HEK293T (cell line): ENCODE results near the gene SGF29.

Experiments used
- CTCF ChIA-PET: fragments of 350-600 bp; formaldehyde crosslinking; extraction: SDS; loops from one replicate; lab custom pipeline; 2021; ENCODE audit warnings: antibody characterized with exemption, inconsistent platforms; lab: Yijun Ruan, JAX
- POLR2A ChIA-PET: fragments of 350-600 bp; formaldehyde crosslinking; extraction: SDS; loops from one replicate; lab custom pipeline; 2020; ENCODE audit warnings: antibody characterized with exemption, inconsistent platforms; lab: Yijun Ruan, JAX
- DNase-seq: peaks from one replicate; pipeline ENCODE4 v3.0.0; 2012; ENCODE audit warnings: mixed read lengths; ENCODE audit errors: extremely low spot score
- ARNT ChIP-seq: fragments of 450-650 bp; IDR thresholded peaks from 2 replicates; pipeline ENCODE4 v1.6.1; 2017; ENCODE audit warnings: mild to moderate bottlenecking
- BHLHE40 ChIP-seq: fragments of 450-650 bp; IDR thresholded peaks from 2 replicates; pipeline ENCODE4 v1.6.1; 2016; ENCODE audit warnings: mild to moderate bottlenecking, moderate library complexity, borderline replicate concordance
- CTBP1 ChIP-seq: fragments of 450-650 bp; IDR thresholded peaks from 2 replicates; pipeline ENCODE4 v1.6.1; 2016; ENCODE audit warnings: borderline replicate concordance
- ELF4 ChIP-seq: fragments of 450-650 bp; IDR thresholded peaks from 2 replicates; pipeline ENCODE4 v1.6.1; 2017; ENCODE audit warnings: antibody characterized with exemption
- FOXA1 ChIP-seq: fragments of 450-650 bp; IDR thresholded peaks from 2 replicates; pipeline ENCODE4 v1.6.1; 2016; ENCODE audit warnings: mild to moderate bottlenecking
- FOXK2 ChIP-seq: fragments of 450-650 bp; IDR thresholded peaks from 2 replicates; pipeline ENCODE4 v1.6.1; 2016; ENCODE audit warnings: mild to moderate bottlenecking
- FOXM1 ChIP-seq: fragments of 450-650 bp; IDR thresholded peaks from 2 replicates; pipeline ENCODE4 v1.6.1; 2017; ENCODE audit warnings: mild to moderate bottlenecking, borderline replicate concordance
- HDGF ChIP-seq: fragments of 450-650 bp; IDR thresholded peaks from 2 replicates; pipeline ENCODE4 v1.6.1; 2017; ENCODE audit warnings: antibody characterized with exemption, borderline replicate concordance
- L3MBTL2 ChIP-seq: fragments of 450-650 bp; conservative IDR thresholded peaks from 2 replicates; pipeline ENCODE4 v1.6.1; 2016; ENCODE audit warnings: mild to moderate bottlenecking
- LEF1 ChIP-seq: fragments of 450-650 bp; IDR thresholded peaks from 2 replicates; pipeline ENCODE4 v1.6.1; 2017; ENCODE audit warnings: mild to moderate bottlenecking, borderline replicate concordance
- NFRKB ChIP-seq: fragments of 450-650 bp; IDR thresholded peaks from 2 replicates; pipeline ENCODE4 v1.6.1; 2016; ENCODE audit warnings: mild to moderate bottlenecking, moderate library complexity
- PKNOX1 ChIP-seq: fragments of 450-650 bp; IDR thresholded peaks from 2 replicates; pipeline ENCODE4 v1.6.1; 2016
- SP1 ChIP-seq: fragments of 450-650 bp; IDR thresholded peaks from 2 replicates; pipeline ENCODE4 v1.6.1; 2017
- SUZ12 ChIP-seq: fragments of 450-650 bp; IDR thresholded peaks from 2 replicates; pipeline ENCODE4 v1.6.1; 2016; ENCODE audit warnings: mild to moderate bottlenecking
- TARDBP ChIP-seq: fragments of 450-650 bp; IDR thresholded peaks from 2 replicates; pipeline ENCODE4 v1.6.1; 2016
- ZNF384 ChIP-seq: fragments of 450-650 bp; IDR thresholded peaks from 2 replicates; pipeline ENCODE4 v1.6.1; 2016

The SGF29 gene

GRCh38 chr16:28511801-28512789 lies 41.6 kb upstream of the SGF29 start:
- TF ChIP-seq NFRKB (no peak), TARDBP (no peak), FOXA1 (no peak), FOXM1 (no peak), L3MBTL2 (no peak), HDGF (no peak), ELF4 (no peak), FOXK2 (no peak), CTBP1 (no peak), SP1 (no peak), ARNT (no peak), PKNOX1 (no peak), ZNF384 (no peak), BHLHE40 (no peak), SUZ12 (no peak), LEF1 (no peak)
- no peak for DNase-seq
- ChIA-PET CTCF (no interaction called here), POLR2A (no interaction called here)

DNA sequence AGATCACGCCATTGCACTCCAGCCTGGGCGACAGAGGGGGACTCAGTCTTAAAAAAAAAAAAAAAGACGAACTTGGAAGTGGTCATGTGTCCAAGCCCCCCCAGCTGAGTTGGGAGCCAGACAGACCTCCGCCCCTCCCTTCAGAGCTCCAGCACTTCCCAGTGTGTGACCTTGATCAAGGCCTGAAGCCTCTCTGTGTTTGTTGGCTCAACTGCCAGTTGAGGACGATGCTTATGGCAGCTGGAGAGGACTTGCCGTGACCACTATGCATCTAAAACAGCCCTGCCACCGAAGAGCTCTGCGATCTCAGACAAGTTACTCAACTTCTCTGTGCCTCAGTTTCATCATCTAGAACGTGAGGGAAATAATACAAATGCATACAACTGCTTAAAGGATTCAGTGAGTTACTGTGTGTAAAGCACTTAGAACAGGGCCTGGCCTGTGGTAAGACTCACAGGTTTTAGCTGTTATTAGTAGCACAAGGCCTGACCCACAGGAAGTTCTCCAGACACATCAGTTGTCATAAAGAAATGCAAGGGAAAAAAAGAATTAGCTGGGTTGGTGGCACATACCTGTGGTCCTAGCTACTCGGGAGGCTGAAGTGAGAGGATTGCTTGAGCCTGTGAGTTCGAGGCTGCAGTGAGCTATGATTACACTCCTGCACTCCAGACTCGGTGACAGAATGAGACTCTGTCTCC lies 40.1 kb upstream of the SGF29 start:
- TF ChIP-seq SP1 (no peak), FOXA1 (no peak), ZNF384 (no peak), L3MBTL2 (no peak), PKNOX1 (no peak)
- no peak for DNase-seq
- POLR2A ChIA-PET = interaction anchor here (0.8 kb wide), 1 partner anchor 22 kb away, joined by 3 read pairs; the partner anchor contains the start of gene CLN3
- CTCF ChIA-PET = no interaction called here

GRCh38 chr16:28514246-28514645 lies 39.5 kb upstream of the SGF29 start:
- TF ChIP-seq FOXM1 (no peak), ZNF384 (no peak), ARNT (no peak), CTBP1 (no peak), HDGF (no peak), LEF1 (no peak), TARDBP (no peak), ELF4 (no peak), NFRKB (no peak), FOXA1 (no peak), PKNOX1 (no peak), SP1 (no peak), L3MBTL2 (no peak), SUZ12 (no peak), BHLHE40 (no peak), FOXK2 (no peak)
- CTCF ChIA-PET = no interaction called here
- no peak for DNase-seq
- POLR2A ChIA-PET = no interaction called here

GRCh38 chr16:28520672-28521071 lies 33.0 kb upstream of the SGF29 start:
- POLR2A ChIA-PET = no interaction called here

More at GRCh38 chr16:28520672-28521071, 33.0 kb upstream of the SGF29 start:
- TF ChIP-seq ARNT (no peak), FOXK2 (no peak), BHLHE40 (no peak), SP1 (no peak), ELF4 (no peak), TARDBP (no peak), CTBP1 (no peak), NFRKB (no peak), ZNF384 (no peak), FOXA1 (no peak), FOXM1 (no peak), L3MBTL2 (no peak), HDGF (no peak), PKNOX1 (no peak), SUZ12 (no peak), LEF1 (no peak)
- CTCF ChIA-PET = no interaction called here
- no peak for DNase-seq
